Measurements from ENCODE around the gene TMEM135. TPM values are rescaled to one million over a fixed set of nuclear protein-coding genes. Genes with fewer than 3 reads are reported as not detected.
A peak's percentile ranks its signal among the peaks of the same experiment; 100 is the strongest.
"Not testable (repeated sequence)": the region's sequence is repeated elsewhere in the genome, so short reads cannot be mapped to it uniquely, and the experiment has no call there.

Gene TMEM135
- total RNA-seq, 1 experiment from 2014 or later: 65.5 TPM

DNA sequence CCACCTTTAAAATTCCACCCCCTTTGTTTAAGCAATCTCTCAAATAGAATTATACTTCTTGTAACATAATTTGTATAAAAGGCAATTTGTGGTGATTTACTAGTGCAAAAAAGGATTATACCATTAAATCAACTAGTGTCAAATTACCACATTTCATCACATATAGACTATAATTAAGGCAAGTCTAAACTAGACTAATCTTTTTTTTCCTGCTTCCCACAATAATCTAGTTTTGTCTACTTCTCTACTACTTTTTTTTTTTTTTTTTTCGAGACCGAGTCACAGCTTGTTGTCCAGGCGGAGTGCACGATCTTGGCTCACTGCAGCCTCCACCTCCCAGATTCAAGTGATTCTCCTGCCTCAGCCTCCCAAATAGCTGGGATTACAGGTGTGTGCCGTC, 46.4 kb upstream of the TMEM135 start:
- intact Hi-C loops (cut with micrococcal nuclease; ENCODE audit: unreplicated experiment) (no loop called here), in situ Hi-C loops (cut with HindIII; ENCODE audit: low pct_unique_long_range_greater_than_20kb, low sequenced_read_pairs) (no loop called here)
- no peak for DNase-seq (ENCODE audit: low read depth, low spot score)
- Histone ChIP-seq H3K36me3 (ENCODE audit: control insufficient read depth, insufficient read depth, low read length) (no peaks in the 10 kb centered on the region), H3K27ac (ENCODE audit: low read length) (no peak overlapping the region), H3K9me3 (ENCODE audit: control insufficient read depth, insufficient read depth, low read depth, low read length) (no peaks in the 10 kb centered on the region), H3K4me3 (ENCODE audit: low read depth in 2 of 2, low read length in 2 of 2) (no peak overlapping the region), H3K27me3 (ENCODE audit: control insufficient read depth, insufficient read depth, low read length) (no peaks in the 10 kb centered on the region), H3K4me1 (ENCODE audit: control insufficient read depth, insufficient read depth, low read length) (peaks cover 6% of the 10 kb centered on the region; the same call in 1 of the 2 replicates)
- BruUV-seq (replicated peaks): no TSS peak
- TF ChIP-seq SIN3A (IDR thresholded peaks at IDR 0.05; ENCODE audit: borderline replicate concordance, insufficient read depth, low read depth, low read length) (no peak), TCF7L2 (IDR thresholded peaks at IDR 0.05; ENCODE audit: low read depth, low read length) (no peak), CTCF (IDR thresholded peaks at IDR 0.05) (no peak), POLR2AphosphoS5 (IDR thresholded peaks at IDR 0.05; ENCODE audit: low read depth, low read length) (no peak)
- TF ChIP-seq, protein P1, sequence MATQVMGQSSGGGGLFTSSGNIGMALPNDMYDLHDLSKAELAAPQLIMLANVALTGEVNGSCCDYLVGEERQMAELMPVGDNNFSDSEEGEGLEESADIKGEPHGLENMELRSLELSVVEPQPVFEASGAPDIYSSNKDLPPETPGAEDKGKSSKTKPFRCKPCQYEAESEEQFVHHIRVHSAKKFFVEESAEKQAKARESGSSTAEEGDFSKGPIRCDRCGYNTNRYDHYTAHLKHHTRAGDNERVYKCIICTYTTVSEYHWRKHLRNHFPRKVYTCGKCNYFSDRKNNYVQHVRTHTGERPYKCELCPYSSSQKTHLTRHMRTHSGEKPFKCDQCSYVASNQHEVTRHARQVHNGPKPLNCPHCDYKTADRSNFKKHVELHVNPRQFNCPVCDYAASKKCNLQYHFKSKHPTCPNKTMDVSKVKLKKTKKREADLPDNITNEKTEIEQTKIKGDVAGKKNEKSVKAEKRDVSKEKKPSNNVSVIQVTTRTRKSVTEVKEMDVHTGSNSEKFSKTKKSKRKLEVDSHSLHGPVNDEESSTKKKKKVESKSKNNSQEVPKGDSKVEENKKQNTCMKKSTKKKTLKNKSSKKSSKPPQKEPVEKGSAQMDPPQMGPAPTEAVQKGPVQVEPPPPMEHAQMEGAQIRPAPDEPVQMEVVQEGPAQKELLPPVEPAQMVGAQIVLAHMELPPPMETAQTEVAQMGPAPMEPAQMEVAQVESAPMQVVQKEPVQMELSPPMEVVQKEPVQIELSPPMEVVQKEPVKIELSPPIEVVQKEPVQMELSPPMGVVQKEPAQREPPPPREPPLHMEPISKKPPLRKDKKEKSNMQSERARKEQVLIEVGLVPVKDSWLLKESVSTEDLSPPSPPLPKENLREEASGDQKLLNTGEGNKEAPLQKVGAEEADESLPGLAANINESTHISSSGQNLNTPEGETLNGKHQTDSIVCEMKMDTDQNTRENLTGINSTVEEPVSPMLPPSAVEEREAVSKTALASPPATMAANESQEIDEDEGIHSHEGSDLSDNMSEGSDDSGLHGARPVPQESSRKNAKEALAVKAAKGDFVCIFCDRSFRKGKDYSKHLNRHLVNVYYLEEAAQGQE (IDR thresholded peaks at IDR 0.05; ENCODE audit: insufficient read depth in 1 of 2, low read depth in 2 of 2, low read length in 1 of 2): no peak
- POLR2A ChIA-PET: interaction anchor here (0.6 kb wide), 1 partner anchor 294 kb away, joined by 5 read pairs; no protein-coding TSS in a partner anchor
- no peak for ATAC-seq
- CTCF ChIA-PET: no interaction called here

GRCh38 chr11:86992340-86992739, 45.4 kb upstream of the TMEM135 start:
- ATAC-seq; H3K27ac ChIP-seq (ENCODE audit: low read length); H3K4me3 ChIP-seq (ENCODE audit: low read depth in 2 of 2, low read length in 2 of 2); H3K4me1 ChIP-seq (ENCODE audit: control insufficient read depth, insufficient read depth, low read length); intact Hi-C loops (cut with micrococcal nuclease; ENCODE audit: unreplicated experiment); H3K36me3 ChIP-seq (ENCODE audit: control insufficient read depth, insufficient read depth, low read length); CTCF ChIA-PET; BruUV-seq (replicated peaks); DNase-seq (ENCODE audit: low read depth, low spot score); H3K27me3 ChIP-seq (ENCODE audit: control insufficient read depth, insufficient read depth, low read length); H3K9me3 ChIP-seq (ENCODE audit: control insufficient read depth, insufficient read depth, low read depth, low read length); in situ Hi-C loops (cut with HindIII; ENCODE audit: low pct_unique_long_range_greater_than_20kb, low sequenced_read_pairs); POLR2A ChIA-PET: not testable (repeated sequence)

GRCh38 chr11:86993031-86993430, 44.7 kb upstream of the TMEM135 start:
- POLR2A ChIA-PET: no interaction called here
- in situ Hi-C loops (cut with HindIII; ENCODE audit: low pct_unique_long_range_greater_than_20kb, low sequenced_read_pairs): no loop called here
- ATAC-seq: no peak

More at GRCh38 chr11:86993031-86993430, 44.7 kb upstream of the TMEM135 start:
- CTCF ChIA-PET: no interaction called here
- intact Hi-C loops (cut with micrococcal nuclease; ENCODE audit: unreplicated experiment): no loop called here
- Histone ChIP-seq H3K9me3 (ENCODE audit: control insufficient read depth, insufficient read depth, low read depth, low read length) (no peaks in the 10 kb centered on the region), H3K4me1 (ENCODE audit: control insufficient read depth, insufficient read depth, low read length) (peaks cover 9% of the 10 kb centered on the region; the same call in 1 of the 2 replicates), H3K27me3 (ENCODE audit: control insufficient read depth, insufficient read depth, low read length) (no peaks in the 10 kb centered on the region), H3K36me3 (ENCODE audit: control insufficient read depth, insufficient read depth, low read length) (no peaks in the 10 kb centered on the region), H3K4me3 (ENCODE audit: low read depth in 2 of 2, low read length in 2 of 2) (no peak overlapping the region), H3K27ac (ENCODE audit: low read length) (peak overlapping the region; percentile 10; the same call in 1 of the 2 replicates)
- no peak for DNase-seq (ENCODE audit: low read depth, low spot score)
- no TSS peak for BruUV-seq (replicated peaks)
- TF ChIP-seq, protein P1 (IDR thresholded peaks at IDR 0.05; ENCODE audit: insufficient read depth in 1 of 2, low read depth in 2 of 2, low read length in 1 of 2): no peak
